ENCODE measurements around the gene SCAMP1.
"Not testable (repeated sequence)": the region's sequence is repeated elsewhere in the genome, so short reads cannot be mapped to it uniquely, and the experiment has no call there.

Gene SCAMP1, protein sequence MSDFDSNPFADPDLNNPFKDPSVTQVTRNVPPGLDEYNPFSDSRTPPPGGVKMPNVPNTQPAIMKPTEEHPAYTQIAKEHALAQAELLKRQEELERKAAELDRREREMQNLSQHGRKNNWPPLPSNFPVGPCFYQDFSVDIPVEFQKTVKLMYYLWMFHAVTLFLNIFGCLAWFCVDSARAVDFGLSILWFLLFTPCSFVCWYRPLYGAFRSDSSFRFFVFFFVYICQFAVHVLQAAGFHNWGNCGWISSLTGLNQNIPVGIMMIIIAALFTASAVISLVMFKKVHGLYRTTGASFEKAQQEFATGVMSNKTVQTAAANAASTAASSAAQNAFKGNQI

DNA sequence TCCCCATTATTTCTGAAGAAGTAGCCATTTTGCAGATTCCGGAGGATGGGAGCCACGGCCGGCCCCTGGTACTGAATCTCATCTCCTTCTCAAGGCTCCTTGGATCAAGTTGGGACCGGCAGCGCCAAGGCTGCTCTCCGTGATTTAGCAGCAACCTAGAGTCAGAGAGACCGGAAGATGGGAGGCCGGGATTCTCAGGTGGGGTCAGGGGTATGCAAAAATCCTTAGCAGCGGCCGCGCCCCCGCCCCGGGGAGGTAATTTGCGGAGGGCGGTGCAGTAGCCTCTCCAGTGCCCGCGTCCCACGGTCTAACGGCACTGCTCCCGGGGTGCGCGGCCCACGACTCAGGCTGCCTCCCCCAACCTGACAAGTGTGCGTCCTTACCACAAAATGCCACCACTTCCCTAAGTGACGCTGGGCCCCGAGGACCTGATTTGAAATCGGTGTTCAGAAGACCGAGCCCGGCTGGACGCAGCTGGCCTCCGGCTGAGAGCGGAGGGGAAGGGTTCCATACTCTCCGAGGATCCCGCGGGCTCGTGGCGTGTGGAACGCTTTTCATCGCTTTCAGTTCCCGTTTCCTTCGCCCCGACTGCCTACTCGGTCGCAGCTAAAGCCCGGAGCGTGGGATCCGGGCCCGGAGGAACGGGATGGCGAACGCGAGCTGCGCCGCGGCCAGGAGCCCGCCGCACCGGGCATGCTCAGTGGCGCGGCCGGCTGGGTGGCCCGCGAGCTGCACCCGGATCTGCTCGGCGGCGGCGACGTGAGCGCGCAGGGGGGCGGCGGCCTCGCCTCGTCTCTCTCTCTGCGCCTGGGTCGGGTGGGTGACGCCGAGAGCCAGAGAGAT is at the start of gene SCAMP1:
SCAMP1 (plus strand) TSS at position 787 of the 843 bp plus-strand sequence; CDS start at position 842, 55 bp downstream.
- DNase-seq (ENCODE audit: low spot score): peak; percentile 88

- DNase-seq (ENCODE audit: low spot score): no peak
These were observed 42.9 kb upstream of the SCAMP1 start for GRCh38 chr5:78317515-78317914.

GRCh38 chr5:78318337-78318736 is 42.1 kb upstream of the SCAMP1 start:
- DNase-seq (ENCODE audit: low spot score): no peak

- no peak for DNase-seq (ENCODE audit: low spot score)
These were observed 40.0 kb upstream of the SCAMP1 start for GRCh38 chr5:78320401-78320800.

- DNase-seq (ENCODE audit: low spot score): no peak
These were observed 37.2 kb upstream of the SCAMP1 start for GRCh38 chr5:78323241-78323640.

GRCh38 chr5:78326930-78327329 is 33.5 kb upstream of the SCAMP1 start:
- DNase-seq (ENCODE audit: low spot score): no peak

DNA sequence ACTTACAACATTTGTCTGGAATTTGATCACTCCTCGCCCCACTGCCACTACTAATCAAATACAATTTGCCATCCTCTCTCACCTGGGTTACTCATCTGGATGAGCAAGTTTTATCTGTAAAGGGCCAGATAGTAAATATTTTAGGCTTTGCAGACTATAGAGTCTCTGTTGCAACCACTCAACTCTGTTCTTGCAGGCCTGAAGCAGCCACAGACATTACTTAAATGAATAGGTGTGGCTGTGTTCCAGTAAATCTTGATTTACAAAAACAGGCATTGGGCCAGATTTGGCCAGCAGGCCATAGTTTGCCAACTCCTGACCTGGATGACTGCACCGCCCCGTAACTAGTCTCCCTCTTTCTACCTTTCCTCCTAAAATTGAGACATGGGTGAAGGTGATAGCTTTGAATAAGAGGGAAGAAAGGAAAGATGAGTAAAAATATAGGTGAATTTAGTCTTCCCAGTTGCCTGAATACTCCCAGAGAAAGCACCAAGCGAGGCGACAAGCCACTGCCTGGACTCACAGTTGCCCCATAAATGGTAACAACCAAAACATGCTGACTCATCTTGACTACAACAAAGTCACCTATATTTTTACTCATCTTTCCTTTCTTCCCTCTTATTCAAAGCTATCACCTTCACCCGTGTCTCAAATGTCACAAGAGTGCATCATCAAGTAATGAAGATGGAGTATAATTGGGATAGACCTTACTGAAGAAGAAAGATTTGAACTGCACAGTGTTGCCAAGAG is 32.5 kb upstream of the SCAMP1 start:
- DNase-seq (ENCODE audit: low spot score): no peak

- no peak for DNase-seq (ENCODE audit: low spot score)
These were observed 31.7 kb upstream of the SCAMP1 start for GRCh38 chr5:78328585-78329173.

DNA sequence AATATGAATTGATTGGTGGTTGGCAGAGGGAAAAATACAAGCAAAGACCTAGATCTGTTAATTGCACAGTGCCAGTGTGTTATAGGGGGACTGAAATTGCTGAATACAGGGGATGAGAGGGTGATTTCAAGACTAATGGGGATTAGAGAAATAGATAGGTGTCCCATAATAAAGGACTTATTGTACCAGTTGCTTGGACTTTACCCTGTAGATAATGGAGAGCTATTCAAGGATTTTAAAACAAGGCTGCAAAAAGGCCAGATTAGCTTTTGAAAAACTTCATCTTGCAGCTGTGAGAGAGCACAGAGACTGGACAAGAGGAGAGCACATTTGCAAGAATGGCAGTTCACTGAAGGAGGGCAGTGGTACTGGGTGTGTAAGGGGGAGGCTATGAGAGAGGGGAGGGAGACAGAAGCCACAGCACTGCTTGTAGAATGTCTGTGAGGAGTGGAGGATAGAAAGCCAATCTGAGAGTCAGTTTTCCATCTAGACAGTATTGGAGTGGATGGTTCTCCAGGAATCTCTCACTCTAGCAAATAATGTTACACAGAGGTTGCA is 28.8 kb upstream of the SCAMP1 start:
- DNase-seq (ENCODE audit: low spot score): no peak

GRCh38 chr5:78334811-78335210 is 25.6 kb upstream of the SCAMP1 start:
- DNase-seq (ENCODE audit: low spot score): no peak

DNA sequence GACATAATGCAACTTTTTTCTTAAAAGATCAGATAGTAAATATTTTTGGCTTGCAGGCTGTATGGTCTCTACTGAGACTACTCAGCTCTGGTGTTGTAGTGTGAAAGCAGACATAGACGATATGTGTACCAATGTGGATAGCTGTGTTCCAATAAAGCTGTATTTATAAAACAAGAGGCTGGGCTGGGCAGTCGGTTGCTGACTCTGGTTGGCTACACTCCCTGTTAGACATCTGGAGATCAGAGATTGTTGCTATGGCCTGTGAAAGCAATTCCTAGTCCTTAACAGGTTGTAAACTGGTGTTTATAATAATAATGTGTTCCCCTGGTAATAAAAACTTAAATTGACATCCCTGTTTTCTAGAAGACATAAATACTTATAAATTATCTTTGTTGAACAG is 24.4 kb upstream of the SCAMP1 start:
- DNase-seq (ENCODE audit: low spot score): no peak

DNA sequence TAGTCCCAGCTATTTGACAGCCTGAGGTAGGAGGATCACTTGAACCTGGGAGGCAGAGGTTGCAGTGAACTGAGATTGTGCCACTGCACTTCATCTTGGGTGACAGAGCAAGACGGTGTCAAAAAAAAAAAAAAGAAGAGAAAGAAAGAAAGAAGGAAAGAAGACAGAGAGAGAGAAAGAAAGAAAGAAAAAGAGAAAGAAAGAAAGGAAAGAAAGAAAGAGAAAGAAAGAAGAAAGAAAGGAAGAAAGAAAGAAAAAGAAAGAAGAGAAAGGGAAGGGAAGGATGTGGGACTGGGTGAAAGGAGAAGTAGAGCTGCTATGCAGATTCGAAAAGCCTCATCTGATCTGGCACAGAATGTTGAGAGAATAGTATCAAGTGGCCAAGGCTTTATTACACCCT is 23.7 kb upstream of the SCAMP1 start:
- DNase-seq (ENCODE audit: low spot score): no peak

- DNase-seq (ENCODE audit: low spot score): no peak
These were observed 20.6 kb upstream of the SCAMP1 start for GRCh38 chr5:78339617-78340436.

DNA sequence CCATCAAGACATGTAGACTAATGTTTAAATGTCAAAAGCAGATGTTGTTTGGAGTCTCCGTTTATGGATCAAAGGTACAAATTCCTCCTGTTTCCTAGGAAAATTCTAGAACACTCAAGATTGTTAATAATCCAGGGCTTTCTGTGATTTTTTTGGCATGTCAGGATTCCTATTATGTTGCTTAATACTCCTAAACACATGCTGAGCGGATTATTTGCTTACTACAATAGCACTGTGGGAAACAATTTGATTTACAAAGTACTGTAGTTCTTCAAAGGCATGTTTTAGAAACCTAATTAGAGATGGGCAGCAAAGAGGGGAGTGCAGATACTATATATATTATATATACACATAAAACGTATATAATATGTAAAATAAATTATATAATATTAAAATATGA is 19.0 kb upstream of the SCAMP1 start:
- DNase-seq (ENCODE audit: low spot score): no peak

GRCh38 chr5:78345485-78345884 is 14.9 kb upstream of the SCAMP1 start:
- no peak for DNase-seq (ENCODE audit: low spot score)

DNA sequence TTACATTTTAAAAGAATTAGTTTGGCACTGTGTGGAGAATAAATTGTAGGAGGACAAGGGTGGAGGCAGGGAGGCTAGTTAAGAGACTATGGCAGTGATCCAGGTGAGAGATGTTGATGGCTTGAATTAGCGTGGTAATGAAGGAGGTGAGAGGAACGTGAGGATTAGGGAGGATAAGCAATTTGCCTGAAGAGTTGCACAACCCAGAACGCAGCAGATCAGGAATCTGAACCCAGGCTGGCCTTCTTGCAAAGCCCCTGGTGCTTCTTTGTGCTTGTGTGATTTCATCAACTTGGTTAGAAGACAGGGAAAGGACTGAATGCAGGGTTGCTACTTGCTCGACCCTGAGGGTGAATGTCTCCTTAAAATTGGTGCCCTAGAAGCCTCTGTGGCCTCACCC is 6.9 kb upstream of the SCAMP1 start:
- no peak for DNase-seq (ENCODE audit: low spot score)

- no peak for DNase-seq (ENCODE audit: low spot score)
These were observed 6.2 kb upstream of the SCAMP1 start for GRCh38 chr5:78354066-78354670.

GRCh38 chr5:78355561-78355960 is 4.9 kb upstream of the SCAMP1 start:
- no peak for DNase-seq (ENCODE audit: low spot score)

GRCh38 chr5:78359455-78359830 is 974 bp upstream of the SCAMP1 start:
- DNase-seq (ENCODE audit: low spot score): not testable (repeated sequence)

- no peak for DNase-seq (ENCODE audit: low spot score)
These were observed 182 bp downstream of the SCAMP1 start for GRCh38 chr5:78360674-78360923.
